CD14-positive monocyte (primary cell): ENCODE data around the gene GSTK1. TPM values are rescaled to one million over a fixed set of nuclear protein-coding genes. Genes with fewer than 3 reads are reported as not detected.
"Not testable (repeated sequence)": the region's sequence is repeated elsewhere in the genome, so short reads cannot be mapped to it uniquely, and the experiment has no call there.

Experiments
- DNase-seq, 3 donors: peaks; one replicate each; pipeline ENCODE4 v3.0.0-alpha.2; 2011 to 2022
- H2AFZ ChIP-seq: 2 replicates; pipeline ENCODE4 v1.6.0; 2012; ENCODE audit warnings: mild to moderate bottlenecking, low read depth, low read length, inconsistent platforms; ENCODE audit not compliant: insufficient read depth, poor library complexity, severe bottlenecking
- H3K27ac ChIP-seq, 2 donors: 1 replicate in 1 of 2; 2 replicates in 1 of 2; pipeline ENCODE4 v1.5.1; 2012 to 2013; ENCODE audit warnings: low read length in 2 of 2, control low read depth in 1 of 2, inconsistent platforms in 1 of 2, low read depth in 1 of 2, mild to moderate bottlenecking in 1 of 2
- H3K27me3 ChIP-seq, 2 donors: one replicate each; pipeline versions ENCODE4 v1.6.0 to v1.6.1; 2011 to 2013; ENCODE audit warnings: low read length in 2 of 2; ENCODE audit not compliant: control insufficient read depth in 2 of 2, insufficient read depth in 2 of 2
- H3K36me3 ChIP-seq, 2 donors: replicated peaks in 1 of 2; 1 replicate in 1 of 2; 2 replicates in 1 of 2; pipeline versions ENCODE4 v1.5.1 to v1.6.1; 2012 to 2013; ENCODE audit warnings: low read length in 2 of 2, control low read depth in 1 of 2, inconsistent platforms in 1 of 2, mild to moderate bottlenecking in 1 of 2; ENCODE audit not compliant: insufficient read depth in 2 of 2, control insufficient read depth in 1 of 2
- H3K4me1 ChIP-seq, 2 donors: 1 replicate in 1 of 2; 2 replicates in 1 of 2; pipeline versions ENCODE4 v1.5.1 to v1.6.1; 2012 to 2013; ENCODE audit warnings: low read length in 2 of 2, control low read depth in 1 of 2, inconsistent platforms in 1 of 2, mild to moderate bottlenecking in 1 of 2, moderate library complexity in 1 of 2; ENCODE audit not compliant: insufficient read depth in 2 of 2, control insufficient read depth in 1 of 2
- H3K4me2 ChIP-seq: replicated peaks from 2 replicates; pipeline ENCODE3; 2012; ENCODE audit warnings: low read length, moderate library complexity, mild to moderate bottlenecking; ENCODE audit not compliant: poor library complexity, severe bottlenecking; ENCODE audit errors: extremely low read depth
- H3K4me3 ChIP-seq, 3 experiments: fragments of 200-600 bp in 1 of 3; sonication (generic) in 1 of 3; replicated peaks in 1 of 3; 1 replicate in 2 of 3; 2 replicates in 1 of 3; pipeline ENCODE4 v1.5.1; 2011 to 2013; ENCODE audit warnings: low read length in 3 of 3, mild to moderate bottlenecking in 3 of 3, control low read depth in 2 of 3, low read depth in 2 of 3, inconsistent platforms in 1 of 3, moderate library complexity in 1 of 3
- H3K79me2 ChIP-seq: 2 replicates; pipeline ENCODE4 v1.6.0; 2012; ENCODE audit warnings: mild to moderate bottlenecking, control low read depth, inconsistent platforms, low read length, moderate library complexity; ENCODE audit not compliant: insufficient read depth
- H3K9ac ChIP-seq: 2 replicates; pipeline ENCODE4 v1.6.0; 2017; ENCODE audit warnings: low read length, mild to moderate bottlenecking; ENCODE audit not compliant: insufficient read depth, poor library complexity, severe bottlenecking
- H3K9me3 ChIP-seq, 2 donors: replicated peaks in 1 of 2; 1 replicate in 1 of 2; 2 replicates in 1 of 2; pipeline versions ENCODE4 v1.5.1 to v1.6.1; 2012 to 2013; ENCODE audit warnings: low read length in 2 of 2, control low read depth in 1 of 2; ENCODE audit not compliant: control insufficient read depth in 1 of 2, insufficient read depth in 1 of 2
- H4K20me1 ChIP-seq: 2 replicates; pipeline ENCODE4 v1.6.0; 2012; ENCODE audit warnings: mild to moderate bottlenecking, low read length, control low read depth, moderate library complexity; ENCODE audit not compliant: insufficient read depth
- H3K27ac Mint-ChIP-seq, 7 donors: one replicate each; pipeline ENCODE4 v1.8.0; 2020; ENCODE audit warnings: mild to moderate bottlenecking in 7 of 7, mixed read lengths in 7 of 7, moderate library complexity in 6 of 7, inconsistent platforms in 2 of 7
- H3K27me3 Mint-ChIP-seq, 3 donors: one replicate each; pipeline ENCODE4 v1.8.0; 2021 to 2022; ENCODE audit warnings: low read depth in 3 of 3, mild to moderate bottlenecking in 3 of 3, mixed read lengths in 3 of 3, moderate library complexity in 3 of 3, inconsistent platforms in 1 of 3
- H3K36me3 Mint-ChIP-seq, 2 donors: one replicate each; pipeline ENCODE4 v1.8.0; 2020; ENCODE audit warnings: mixed read lengths in 2 of 2, inconsistent platforms in 1 of 2, mild to moderate bottlenecking in 1 of 2
- H3K4me1 Mint-ChIP-seq: one replicate; pipeline ENCODE4 v1.8.0; 2020; ENCODE audit warnings: mild to moderate bottlenecking, mixed read lengths
- H3K4me3 Mint-ChIP-seq, 2 donors: one replicate each; pipeline ENCODE4 v1.8.0; 2020; ENCODE audit warnings: mild to moderate bottlenecking in 2 of 2, mixed read lengths in 2 of 2, moderate library complexity in 1 of 2
- H3K9me3 Mint-ChIP-seq, 7 donors: one replicate each; pipeline ENCODE4 v1.8.0; 2020 to 2022; ENCODE audit warnings: mixed read lengths in 7 of 7, mild to moderate bottlenecking in 6 of 7, moderate library complexity in 6 of 7, inconsistent platforms in 2 of 7
- WGBS: methylation state at CpG from one replicate; pipeline ENCODE4 v1.1.5; 2013; ENCODE audit warnings: missing lambda C conversion rate; ENCODE audit not compliant: insufficient coverage; 5-methylcytosine and 5-hydroxymethylcytosine counted together
- intact Hi-C, 2 donors: fragments of 100-400 bp; cut with micrococcal nuclease; formaldehyde crosslinking; loops; one replicate each; pipeline versions ENCODE4 v1.15.0 to v1.15.1; 2023
- polyA plus RNA-seq, 3 donors: library from polyadenylated mRNA; depleted of rRNA in 1 of 3; unstranded in 2 of 3; stranded (reverse) in 1 of 3; fragments of 300-500 nt in 2 of 3; fragments of >200 nt in 1 of 3; fragmentation: Illumina TruSeq in 2 of 3; gene quantifications; 1 replicate in 2 of 3; 2 replicates in 1 of 3; pipeline ENCODE4 v1.2.3, GENCODE V29; 2012 to 2021
- TF ChIP-seq, protein P1 (sequence below): fragments of 200-600 bp; IDR thresholded peaks from one replicate; pipeline ENCODE4 v1.8.0; 2022; ENCODE audit warnings: antibody characterized with exemption, mild to moderate bottlenecking

GSTK1 gene
- polyA plus RNA-seq, 3 donors: 413 to 547 (median 427) TPM

DNA sequence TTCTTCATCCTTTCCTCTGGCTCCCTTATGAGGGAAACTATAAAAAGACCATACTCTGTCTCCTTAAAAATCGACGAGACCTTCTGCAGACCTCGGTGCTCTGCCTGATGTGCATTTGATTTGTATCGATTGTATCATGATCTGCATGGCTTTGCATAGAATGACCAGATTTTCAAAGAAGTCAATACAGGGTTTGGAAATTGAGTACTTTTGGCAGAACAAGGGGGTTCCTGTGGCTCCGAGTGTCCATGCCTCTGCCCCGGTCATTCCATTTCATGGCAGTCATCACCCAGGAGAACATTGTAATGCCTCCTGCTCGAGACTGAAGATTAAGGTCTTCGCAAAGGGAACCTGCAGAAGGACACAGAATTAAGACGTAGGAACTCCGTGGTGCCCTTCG, 25.6 kb downstream of the GSTK1 start:
- TF ChIP-seq, protein P1, sequence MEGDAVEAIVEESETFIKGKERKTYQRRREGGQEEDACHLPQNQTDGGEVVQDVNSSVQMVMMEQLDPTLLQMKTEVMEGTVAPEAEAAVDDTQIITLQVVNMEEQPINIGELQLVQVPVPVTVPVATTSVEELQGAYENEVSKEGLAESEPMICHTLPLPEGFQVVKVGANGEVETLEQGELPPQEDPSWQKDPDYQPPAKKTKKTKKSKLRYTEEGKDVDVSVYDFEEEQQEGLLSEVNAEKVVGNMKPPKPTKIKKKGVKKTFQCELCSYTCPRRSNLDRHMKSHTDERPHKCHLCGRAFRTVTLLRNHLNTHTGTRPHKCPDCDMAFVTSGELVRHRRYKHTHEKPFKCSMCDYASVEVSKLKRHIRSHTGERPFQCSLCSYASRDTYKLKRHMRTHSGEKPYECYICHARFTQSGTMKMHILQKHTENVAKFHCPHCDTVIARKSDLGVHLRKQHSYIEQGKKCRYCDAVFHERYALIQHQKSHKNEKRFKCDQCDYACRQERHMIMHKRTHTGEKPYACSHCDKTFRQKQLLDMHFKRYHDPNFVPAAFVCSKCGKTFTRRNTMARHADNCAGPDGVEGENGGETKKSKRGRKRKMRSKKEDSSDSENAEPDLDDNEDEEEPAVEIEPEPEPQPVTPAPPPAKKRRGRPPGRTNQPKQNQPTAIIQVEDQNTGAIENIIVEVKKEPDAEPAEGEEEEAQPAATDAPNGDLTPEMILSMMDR: no peak
- Histone ChIP-seq H3K9me3 (no peaks in the 10 kb centered on the region), H3K4me2 (peak overlapping the region; percentile 87), H3K79me2 (peaks cover 57% of the 10 kb centered on the region), H4K20me1 (peaks cover 14% of the 10 kb centered on the region), H3K4me3 (peak overlapping the region; percentile 82 to 88 (median 86)), H3K27me3 (no peaks in the 10 kb centered on the region), H3K36me3 (peaks cover 19 to 31% of the 10 kb centered on the region in 2 donors), H3K27ac (peak overlapping the region; percentile 26 to 74), H3K4me1 (peaks cover 31 to 37% of the 10 kb centered on the region in 2 donors), H3K9ac (peak overlapping the region; percentile 80), H2AFZ (peak overlapping the region; percentile 87)
- Mint-ChIP-seq H3K4me3 (peak overlapping the region; percentile 89 to 90), H3K27ac (peak overlapping the region; percentile 80 to 88 (median 85)), H3K4me1 (peaks cover 44% of the 10 kb centered on the region), H3K9me3 (peaks cover 0 to 2% (median 0%) of the 10 kb centered on the region in 7 donors), H3K27me3 (peaks cover 0 to 3% (median 2%) of the 10 kb centered on the region in 3 donors), H3K36me3 (peaks cover 20 to 30% of the 10 kb centered on the region in 2 donors)
- no peak for DNase-seq
- 0% methylated on average over 3 of the region's 11 CpGs for WGBS
- intact Hi-C loops: loop anchor here (2.0 to 10.0 kb wide), 3 partner anchors 47 to 86 kb away; no protein-coding TSS in a partner anchor

DNA sequence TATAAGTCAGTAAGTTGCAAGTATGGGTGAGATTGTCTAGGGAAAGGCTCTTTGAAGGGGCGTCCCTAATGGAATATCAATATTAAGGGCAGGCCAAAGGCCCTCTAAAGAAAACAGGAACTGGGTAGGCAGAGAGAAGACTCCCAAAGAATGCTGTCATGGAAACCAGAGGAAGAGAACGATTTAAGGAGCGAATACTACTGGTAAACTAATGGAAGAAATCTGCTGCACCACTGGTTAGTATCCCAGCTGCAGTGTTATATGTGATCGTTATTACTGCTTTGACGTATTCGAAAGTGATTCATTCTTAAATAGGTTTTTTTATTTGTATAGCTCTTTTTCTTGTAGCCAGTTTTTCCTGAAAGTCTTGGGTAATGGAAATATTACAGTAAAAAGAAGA, 26.2 kb downstream of the GSTK1 start:
- Histone ChIP-seq H2AFZ (peak overlapping the region; percentile 87), H3K27me3 (no peaks in the 10 kb centered on the region), H3K79me2 (peaks cover 63% of the 10 kb centered on the region), H3K4me1 (peaks cover 31 to 40% of the 10 kb centered on the region in 2 donors), H3K4me3 (peak overlapping the region; percentile 82 to 88 (median 86)), H3K27ac (peak overlapping the region in 1 of 2 donors; percentile 74), H4K20me1 (peaks cover 14% of the 10 kb centered on the region), H3K9me3 (no peaks in the 10 kb centered on the region), H3K4me2 (peak overlapping the region; percentile 87), H3K9ac (peak overlapping the region; percentile 80), H3K36me3 (peaks cover 24 to 37% of the 10 kb centered on the region in 2 donors)
- DNase-seq: peak in 2 of 3 donors; percentile 28 to 41
- 0% methylated on average over 4 of the region's 6 CpGs for WGBS
- Mint-ChIP-seq H3K27me3 (peaks cover 0 to 3% (median 2%) of the 10 kb centered on the region in 3 donors), H3K36me3 (peaks cover 26 to 36% of the 10 kb centered on the region in 2 donors), H3K4me1 (peaks cover 49% of the 10 kb centered on the region), H3K4me3 (peak overlapping the region; percentile 89 to 90), H3K27ac (peak overlapping the region; percentile 80 to 88 (median 85)), H3K9me3 (peaks cover 0 to 2% (median 0%) of the 10 kb centered on the region in 7 donors)
- intact Hi-C loops: loop anchor here (2.0 to 10.0 kb wide), 3 partner anchors 47 to 85 kb away; no protein-coding TSS in a partner anchor
- TF ChIP-seq, protein P1: no peak

DNA sequence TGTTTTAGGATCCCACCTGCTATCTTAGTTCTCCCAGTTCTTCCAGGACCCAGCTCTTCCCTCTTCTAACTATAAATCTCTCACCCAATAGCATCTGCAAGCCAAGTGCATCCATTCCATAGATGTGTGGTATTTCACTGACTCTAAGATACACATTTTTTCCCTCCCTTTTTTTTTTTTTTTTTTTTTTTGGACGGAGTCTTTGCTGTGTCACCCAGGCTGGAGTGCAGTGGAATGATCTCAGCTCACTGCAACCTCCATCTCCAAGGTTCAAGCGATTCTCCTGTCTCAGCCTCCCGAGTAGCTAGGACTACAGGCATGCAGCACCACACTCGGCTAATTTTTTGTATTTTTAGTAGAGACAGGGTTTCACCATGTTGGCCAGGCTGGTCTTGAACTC, 26.6 kb downstream of the GSTK1 start:
- not testable (repeated sequence) for H3K9me3 ChIP-seq, H3K27me3 Mint-ChIP-seq, DNase-seq, H3K9ac ChIP-seq, H3K9me3 Mint-ChIP-seq, H3K27me3 ChIP-seq, H2AFZ ChIP-seq
- peak overlapping the region in 1 of 2 donors; percentile 74 for H3K27ac ChIP-seq
- peak overlapping the region in 1 of 3 experiments; percentile 88 for H3K4me3 ChIP-seq
- H3K4me1 ChIP-seq: peaks cover 31 to 40% of the 10 kb centered on the region in 2 donors
- H3K27ac Mint-ChIP-seq: peak overlapping the region in 5 of 7 donors; percentile 15 to 88 (median 65)
- H3K4me3 Mint-ChIP-seq: peak overlapping the region in 1 of 2 donors; percentile 90
- peaks cover 49% of the 10 kb centered on the region for H3K4me1 Mint-ChIP-seq
- peaks cover 14% of the 10 kb centered on the region for H4K20me1 ChIP-seq
- H3K79me2 ChIP-seq: peaks cover 68% of the 10 kb centered on the region
- WGBS: no CpG with 5 or more reads among the region's 4 CpGs
- H3K36me3 ChIP-seq: peaks cover 29 to 42% of the 10 kb centered on the region in 2 donors
- intact Hi-C loops: loop anchor here (2.0 to 10.0 kb wide), 3 partner anchors 48 to 85 kb away; no protein-coding TSS in a partner anchor
- peaks cover 31 to 41% of the 10 kb centered on the region in 2 donors for H3K36me3 Mint-ChIP-seq
- H3K4me2 ChIP-seq: peak overlapping the region; percentile 87
